ENCODE measurements around the gene TM9SF1.

The TM9SF1 gene

DNA sequence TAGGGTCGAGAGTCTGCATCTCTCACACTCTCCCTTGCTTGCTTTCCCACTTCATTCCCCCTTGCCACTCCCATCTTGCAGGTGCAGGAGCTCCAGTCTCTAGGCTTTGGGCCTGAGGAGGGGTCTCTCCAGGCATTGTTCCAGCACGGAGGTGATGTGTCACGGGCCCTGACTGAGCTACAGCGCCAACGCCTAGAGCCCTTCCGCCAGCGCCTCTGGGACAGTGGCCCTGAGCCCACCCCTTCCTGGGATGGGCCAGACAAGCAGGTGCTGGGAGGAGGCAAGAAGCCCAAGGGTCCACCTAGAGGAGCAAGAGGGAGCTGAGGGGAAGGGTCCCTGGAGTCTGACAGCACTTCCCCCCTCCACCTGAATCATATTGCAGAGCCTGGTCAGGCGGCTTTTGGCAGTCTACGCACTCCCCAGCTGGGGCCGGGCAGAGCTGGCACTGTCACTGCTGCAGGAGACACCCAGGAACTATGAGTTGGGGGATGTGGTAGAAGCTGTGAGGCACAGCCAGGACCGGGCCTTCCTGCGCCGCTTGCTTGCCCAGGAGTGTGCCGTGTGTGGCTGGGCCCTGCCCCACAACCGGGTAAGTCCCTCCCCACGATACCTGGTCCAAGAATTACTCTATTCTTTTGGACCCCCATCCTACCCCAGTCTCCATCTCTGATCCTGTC, 43.7 kb downstream of the TM9SF1 start:
- DNase-seq (ENCODE audit: low spot score) = no peak

GRCh38 chr14:24150993-24151392, 44.2 kb downstream of the TM9SF1 start:
- DNase-seq (ENCODE audit: low spot score) = no peak

DNA sequence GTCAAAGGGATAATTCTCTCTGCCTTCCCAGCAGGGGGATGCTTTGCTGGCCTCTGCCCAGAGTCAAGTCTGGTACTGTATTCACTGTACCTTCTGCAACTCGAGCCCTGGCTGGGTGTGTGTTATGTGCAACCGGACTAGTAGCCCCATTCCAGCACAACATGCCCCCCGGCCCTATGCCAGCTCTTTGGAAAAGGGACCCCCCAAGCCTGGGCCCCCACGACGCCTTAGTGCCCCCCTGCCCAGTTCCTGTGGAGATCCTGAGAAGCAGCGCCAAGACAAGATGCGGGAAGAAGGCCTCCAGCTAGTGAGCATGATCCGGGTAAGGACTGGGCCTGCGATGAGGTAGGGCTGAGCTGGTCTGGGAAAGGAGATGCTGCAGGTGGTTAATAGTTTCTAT, 44.7 kb downstream of the TM9SF1 start:
- no peak for DNase-seq (ENCODE audit: low spot score)

DNA sequence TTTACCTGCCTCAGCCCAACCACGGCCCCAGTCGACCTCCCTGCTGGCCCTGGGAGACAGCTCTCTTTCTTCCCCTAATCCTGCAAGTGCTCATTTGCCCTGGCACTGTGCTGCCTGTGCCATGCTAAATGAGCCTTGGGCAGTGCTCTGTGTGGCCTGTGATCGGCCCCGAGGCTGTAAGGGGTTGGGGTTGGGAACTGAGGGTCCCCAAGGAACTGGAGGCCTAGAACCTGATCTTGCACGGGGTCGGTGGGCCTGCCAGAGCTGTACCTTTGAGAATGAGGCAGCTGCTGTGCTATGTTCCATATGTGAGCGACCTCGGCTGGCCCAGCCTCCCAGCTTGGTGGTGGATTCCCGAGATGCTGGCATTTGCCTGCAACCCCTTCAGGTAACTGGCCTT, 45.2 kb downstream of the TM9SF1 start:
- no peak for DNase-seq (ENCODE audit: low spot score)

DNA sequence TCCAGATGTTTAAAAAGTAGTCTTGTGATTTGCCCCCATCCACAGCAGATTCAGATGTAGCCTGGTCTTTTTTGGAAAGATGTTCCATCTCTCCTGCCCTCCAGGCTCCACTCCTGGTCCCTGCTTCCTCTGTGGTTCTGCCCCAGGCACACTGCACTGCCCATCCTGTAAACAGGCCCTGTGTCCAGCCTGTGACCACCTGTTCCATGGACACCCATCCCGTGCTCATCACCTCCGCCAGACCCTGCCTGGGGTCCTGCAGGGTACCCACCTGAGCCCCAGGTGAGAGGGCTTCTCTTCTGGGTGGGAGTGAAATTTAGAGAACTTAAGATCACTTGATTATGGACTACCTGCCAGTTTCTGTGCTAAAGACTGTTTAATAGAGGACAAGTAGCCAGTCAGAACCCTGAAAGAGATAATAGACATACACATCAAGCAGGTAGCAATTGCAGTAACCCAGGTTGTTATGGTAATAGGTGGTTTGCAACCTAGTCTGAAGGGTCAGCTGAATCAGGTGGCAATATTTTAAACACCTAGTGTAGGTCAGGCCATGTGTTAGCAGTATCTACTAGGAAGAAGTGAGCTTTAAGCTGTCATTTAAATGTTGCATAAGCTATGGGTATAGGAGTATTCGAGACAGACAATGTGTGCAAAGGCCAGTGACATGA, 45.8 kb downstream of the TM9SF1 start:
- DNase-seq (ENCODE audit: low spot score) = no peak

DNA sequence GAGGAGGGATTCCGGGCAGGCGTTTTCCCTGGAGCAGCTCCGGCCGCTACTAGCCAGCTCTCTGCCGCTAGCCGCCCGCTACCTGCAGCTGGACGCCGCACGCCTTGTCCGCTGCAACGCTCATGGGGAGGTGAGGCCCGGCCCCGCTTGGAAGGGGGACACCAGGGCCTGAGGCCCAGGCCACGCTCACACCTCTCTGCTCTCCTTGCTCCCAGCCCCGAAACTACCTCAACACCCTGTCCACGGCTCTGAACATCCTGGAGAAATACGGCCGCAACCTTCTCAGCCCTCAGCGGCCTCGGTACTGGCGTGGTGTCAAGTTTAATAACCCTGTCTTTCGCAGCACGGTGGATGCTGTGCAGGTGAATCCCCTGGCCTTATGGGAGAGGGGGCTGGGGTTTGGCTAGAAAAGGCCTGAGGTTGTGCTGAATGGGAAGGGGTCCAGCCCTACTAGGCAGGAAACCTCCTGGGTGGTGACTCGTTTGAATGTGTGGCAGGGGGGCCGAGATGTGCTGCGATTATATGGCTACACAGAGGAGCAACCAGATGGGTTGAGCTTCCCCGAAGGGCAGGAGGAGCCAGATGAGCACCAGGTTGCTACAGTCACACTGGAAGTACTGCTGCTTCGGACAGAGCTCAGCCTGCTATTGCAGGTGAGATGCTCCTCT, 47.3 kb downstream of the TM9SF1 start:
- no peak for DNase-seq (ENCODE audit: low spot score)

- DNase-seq (ENCODE audit: low spot score) = peak; percentile 99
Measured at GRCh38 chr14:24146978-24147760, 48.1 kb downstream of the TM9SF1 start, which contains the start of gene RNF31. TSS of gene RNF31 (plus strand) at chr14:24147498. CDS start at chr14:24147699, 201 bp downstream.

DNA sequence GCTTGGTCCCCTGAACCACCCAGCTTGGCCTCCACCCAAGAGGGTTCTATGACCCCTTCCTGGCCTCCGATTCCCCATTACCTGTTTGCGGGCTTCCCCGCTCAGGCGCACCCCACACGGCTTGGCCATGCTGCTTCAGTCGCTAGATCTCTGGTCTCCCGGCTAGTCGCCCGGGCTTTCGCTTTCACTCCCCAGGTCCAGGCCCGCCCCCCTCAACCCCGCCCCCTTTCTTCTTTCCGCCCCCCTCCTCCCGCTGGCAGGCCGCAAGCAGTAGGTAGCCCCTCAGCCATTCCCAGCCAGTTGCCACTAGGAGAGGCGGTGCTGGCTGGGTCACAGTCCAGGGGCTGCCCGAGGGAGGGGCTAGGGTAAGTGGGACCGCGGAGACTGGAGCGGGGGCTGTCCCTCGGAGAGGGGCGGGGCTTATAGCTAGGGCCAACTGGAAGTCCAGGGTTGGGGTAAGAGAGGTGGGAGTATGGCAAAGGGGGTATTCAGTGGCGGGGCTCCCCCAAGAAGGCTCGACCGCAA, 48.7 kb downstream of the TM9SF1 start, which contains the start of gene PSME2:
TSS of gene PSME2 (minus strand) at position 158 of the 525 bp plus-strand sequence. CDS start at position 129, 29 bp downstream.
- DNase-seq (ENCODE audit: low spot score) = peak; percentile 96

GRCh38 chr14:24145690-24146452, 49.4 kb downstream of the TM9SF1 start:
- DNase-seq (ENCODE audit: low spot score) = no peak

DNA sequence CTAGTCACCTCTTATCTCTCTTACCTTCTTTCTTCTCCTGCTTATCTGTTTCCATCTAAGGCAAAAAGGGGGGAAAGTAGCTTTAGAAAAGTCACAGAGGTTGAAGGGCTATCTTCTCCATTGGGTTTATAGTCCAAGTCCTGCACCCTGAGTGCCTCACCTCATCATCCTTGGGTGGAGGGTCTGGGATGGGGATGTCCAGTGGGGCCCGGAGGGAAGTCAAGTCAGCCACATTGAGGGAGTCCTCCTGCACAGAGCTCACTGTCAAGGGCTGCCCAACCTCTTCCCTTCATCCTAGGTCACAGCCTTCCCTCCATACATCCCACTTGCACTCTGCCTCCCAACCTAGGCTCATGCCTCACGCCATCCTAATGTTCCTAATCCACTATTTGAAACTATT, 50.0 kb downstream of the TM9SF1 start:
- no peak for DNase-seq (ENCODE audit: low spot score)

GRCh38 chr14:24144451-24144850, 50.8 kb downstream of the TM9SF1 start:
- no peak for DNase-seq (ENCODE audit: low spot score)

GRCh38 chr14:24143511-24143910, 51.7 kb downstream of the TM9SF1 start:
- DNase-seq (ENCODE audit: low spot score) = no peak

DNA sequence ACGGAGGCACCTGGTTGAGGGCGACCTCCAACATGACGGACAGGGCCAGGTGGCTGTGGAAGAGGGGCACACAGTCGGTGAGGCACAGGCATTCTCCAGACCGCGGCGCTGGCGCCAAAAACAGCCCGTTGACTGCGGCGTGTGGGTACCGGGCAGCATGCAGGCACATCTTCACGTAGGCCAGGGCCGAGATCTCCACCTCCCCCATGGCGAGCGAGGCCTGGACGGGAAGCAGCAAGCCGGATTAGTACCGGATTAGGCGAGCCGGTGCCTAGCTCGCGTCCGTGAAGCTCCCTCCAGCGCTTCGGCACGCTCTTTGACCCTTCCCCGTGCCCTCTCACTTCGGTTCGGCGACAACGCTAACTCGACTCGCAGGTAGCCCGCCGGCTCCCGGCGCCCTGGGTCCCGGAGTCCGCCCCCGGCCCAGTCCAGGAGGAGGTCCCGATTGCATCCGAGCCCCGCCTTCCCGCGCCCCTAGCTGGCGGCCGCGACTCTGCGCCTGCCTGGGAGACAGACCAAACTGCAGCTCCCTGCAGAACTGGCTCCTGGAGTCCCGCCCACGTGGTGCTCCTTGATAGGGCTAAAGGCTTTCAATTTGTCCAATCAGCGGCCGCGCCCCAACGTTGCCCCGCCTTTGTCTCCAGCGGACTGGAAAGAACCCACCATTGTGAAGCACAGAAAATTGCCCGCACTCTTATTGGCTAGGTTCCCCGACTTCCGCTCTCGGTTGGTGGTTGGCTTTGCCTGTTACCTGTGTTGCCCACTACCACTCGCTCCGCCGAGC, 54.0 kb downstream of the TM9SF1 start, which contains the start of gene EMC9:
TSS of gene EMC9 (minus strand) at position 495 of the 784 bp plus-strand sequence. CDS start at position 208, 287 bp downstream.
- DNase-seq (ENCODE audit: low spot score) = peak; percentile 100

DNA sequence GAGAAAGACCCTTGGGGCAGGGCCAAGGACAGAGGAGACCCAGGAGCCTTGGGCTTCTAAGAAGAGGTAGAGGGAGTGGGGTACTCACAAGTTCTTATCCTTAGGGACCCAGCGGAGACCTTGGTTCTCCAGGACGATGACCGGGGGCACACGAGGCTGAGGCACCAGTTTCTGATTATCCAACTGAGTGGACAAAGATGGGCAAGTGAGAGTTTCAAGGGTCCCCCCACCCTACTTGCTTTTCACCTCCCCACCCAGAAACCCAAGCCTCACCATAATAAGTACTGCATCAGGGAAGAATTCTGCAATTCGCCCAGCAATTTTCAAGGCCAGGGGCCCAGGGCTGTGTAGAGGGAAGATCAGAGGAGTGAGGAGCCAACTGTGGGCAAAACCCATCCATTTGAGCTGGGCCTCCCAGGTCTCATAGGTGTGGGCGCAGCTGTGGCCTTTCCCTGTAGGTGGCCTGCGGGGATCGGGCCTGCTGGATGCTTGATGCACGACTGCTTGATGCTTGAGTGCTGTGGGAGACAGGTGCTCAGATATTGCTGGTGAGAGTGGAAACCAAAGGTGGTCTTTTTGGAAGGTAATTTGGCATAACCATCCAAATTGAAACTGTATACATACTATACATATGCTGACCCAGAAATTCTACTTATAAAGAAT, 55.8 kb downstream of the TM9SF1 start:
- no peak for DNase-seq (ENCODE audit: low spot score)

Measured in activated CD4-positive, alpha-beta T cell treated with anti-CD3 and anti-CD28 coated beads, Interleukin-2, Interleukin-4, amounts not matched to agents 100 ng/mL and 50 ng/mL, durations not matched to agents 16 hours and 8 hours (primary cell).